LoVo (cell line): ENCODE measurements around the gene MUC4.
"Not testable (repeated sequence)": the region's sequence is repeated elsewhere in the genome, so short reads cannot be mapped to it uniquely, and the experiment has no call there.

ENCODE experiments used
- DNase-seq: peaks from one replicate; pipeline ENCODE4 v3.0.0-alpha.2; 2016; ENCODE audit warnings: low spot score

Gene MUC4

GRCh38 chr3:195762611-195763010 lies 49.1 kb downstream of the MUC4 start:
- no peak for DNase-seq

GRCh38 chr3:195762249-195762585 lies 49.5 kb downstream of the MUC4 start:
- no peak for DNase-seq

GRCh38 chr3:195761567-195762248 lies 50.0 kb downstream of the MUC4 start:
- no peak for DNase-seq

- DNase-seq = no peak
Observed at GRCh38 chr3:195761123-195761566, 50.6 kb downstream of the MUC4 start.

GRCh38 chr3:195760345-195761122 lies 51.2 kb downstream of the MUC4 start:
- DNase-seq = no peak

- DNase-seq = no peak
Observed at GRCh38 chr3:195758721-195759353, 52.9 kb downstream of the MUC4 start.

GRCh38 chr3:195757827-195758226 lies 53.9 kb downstream of the MUC4 start:
- DNase-seq = no peak

- no peak for DNase-seq
Observed at GRCh38 chr3:195757438-195757770, 54.3 kb downstream of the MUC4 start.

GRCh38 chr3:195755791-195756676 lies 55.7 kb downstream of the MUC4 start:
- DNase-seq = no peak

GRCh38 chr3:195755391-195755790 lies 56.3 kb downstream of the MUC4 start:
- DNase-seq = no peak

GRCh38 chr3:195754906-195755305 lies 56.8 kb downstream of the MUC4 start:
- DNase-seq = no peak

GRCh38 chr3:195754141-195754540 lies 57.6 kb downstream of the MUC4 start:
- no peak for DNase-seq

GRCh38 chr3:195753581-195753980 lies 58.1 kb downstream of the MUC4 start:
- DNase-seq = no peak

GRCh38 chr3:195752546-195753331 lies 59.0 kb downstream of the MUC4 start:
- DNase-seq = no peak

- no peak for DNase-seq
Observed at GRCh38 chr3:195752066-195752465, 59.7 kb downstream of the MUC4 start.

GRCh38 chr3:195751560-195751959 lies 60.2 kb downstream of the MUC4 start:
- no peak for DNase-seq

- DNase-seq = no peak
Observed at GRCh38 chr3:195750797-195751520, 60.8 kb downstream of the MUC4 start.

- DNase-seq = not testable (repeated sequence)
Observed at GRCh38 chr3:195749101-195749500, 62.6 kb downstream of the MUC4 start.

- DNase-seq = no peak
Observed at GRCh38 chr3:195748661-195749060, 63.1 kb downstream of the MUC4 start.

- DNase-seq = no peak
Observed at GRCh38 chr3:195746751-195747150, 65.0 kb downstream of the MUC4 start.

GRCh38 chr3:195746346-195746745 lies 65.4 kb downstream of the MUC4 start:
- no peak for DNase-seq
